Aorta (tissue), 5 donors: Measurements from ENCODE around the gene HBEGF. TPM values are rescaled to one million over a fixed set of nuclear protein-coding genes. Genes with fewer than 3 reads are reported as not detected.

ENCODE experiments used
- ATAC-seq: fragments of 200-7000 bp; cut with Tn5 transposase; one replicate; pipeline ENCODE4 v1.9.1; 2022; ENCODE audit warnings: moderate library complexity; ENCODE audit not compliant: low FRiP score
- DNase-seq, 2 donors: peaks; one replicate each; pipeline ENCODE4 v3.0.0-alpha.2; 2020
- H3K27ac ChIP-seq, 2 donors: one replicate each; pipeline ENCODE4 v1.5.1; 2013; ENCODE audit warnings: low read length in 2 of 2, mild to moderate bottlenecking in 2 of 2, moderate library complexity in 2 of 2, control low read depth in 1 of 2, inconsistent platforms in 1 of 2, low read depth in 1 of 2
- H3K27me3 ChIP-seq, 2 donors: one replicate each; pipeline ENCODE4 v1.6.1; 2013; ENCODE audit warnings: control low read depth in 1 of 2, low read length in 1 of 2, mild to moderate bottlenecking in 1 of 2, moderate library complexity in 1 of 2; ENCODE audit not compliant: insufficient read depth in 2 of 2, control insufficient read depth in 1 of 2
- H3K36me3 ChIP-seq, 2 donors: one replicate each; pipeline ENCODE4 v1.6.1; 2013; ENCODE audit warnings: control low read depth in 1 of 2, low read length in 1 of 2, mild to moderate bottlenecking in 1 of 2; ENCODE audit not compliant: insufficient read depth in 2 of 2, control insufficient read depth in 1 of 2
- H3K4me1 ChIP-seq, 2 donors: one replicate each; pipeline ENCODE4 v1.6.1; 2013; ENCODE audit warnings: low read length in 2 of 2, control low read depth in 1 of 2, mild to moderate bottlenecking in 1 of 2, moderate library complexity in 1 of 2; ENCODE audit not compliant: insufficient read depth in 2 of 2, control insufficient read depth in 1 of 2
- H3K4me3 ChIP-seq, 2 donors: one replicate each; pipeline ENCODE4 v1.5.1; 2013; ENCODE audit warnings: low read length in 2 of 2, control low read depth in 1 of 2, mild to moderate bottlenecking in 1 of 2
- H3K9me3 ChIP-seq: one replicate; pipeline ENCODE4 v1.6.1; 2013; ENCODE audit warnings: mild to moderate bottlenecking, low read length; ENCODE audit not compliant: control insufficient read depth
- WGBS, 2 donors: extraction: QIAGEN DNeasy Blood & Tissue Kit; methylation state at CpG; one replicate each; pipeline ENCODE4 v1.1.7; 2013; 5-methylcytosine and 5-hydroxymethylcytosine counted together
- intact Hi-C, 2 donors: fragments of 100-400 bp; cut with DNase I; formaldehyde crosslinking; loops; one replicate each; pipeline versions ENCODE4 v1.14.2 to v1.15.0; 2022
- long read RNA-seq, 2 donors: library from polyadenylated mRNA; unstranded; transcript quantifications; one replicate each; pipeline ENCODE4 v2.0.0, GENCODE V29; 2020 to 2021
- polyA plus RNA-seq, 2 donors: library from polyadenylated mRNA; stranded (reverse); fragments of 200-250 nt; gene quantifications; one replicate each; pipeline ENCODE4 v1.2.3, GENCODE V29; 2013
- total RNA-seq, 2 donors: library from RNA; stranded (reverse); fragmentation: NEBNext Ultra II Directional; extraction: Animal tissue kit (Norgen Biotek cat#: 25700); gene quantifications; one replicate each; pipeline ENCODE4 v1.2.1, GENCODE V29; 2021
- donor health status: healthy with polysubstance abuse.
- donor health status: Bipolar disorder and iron deficiency.
- donor health status: DM: no; HTN: no; CAD: no.
- donor health status: DM: no; HTN: no; CAD: no.
- donor health status: DM: yes; HTN: yes; CAD: no.

Gene HBEGF, protein sequence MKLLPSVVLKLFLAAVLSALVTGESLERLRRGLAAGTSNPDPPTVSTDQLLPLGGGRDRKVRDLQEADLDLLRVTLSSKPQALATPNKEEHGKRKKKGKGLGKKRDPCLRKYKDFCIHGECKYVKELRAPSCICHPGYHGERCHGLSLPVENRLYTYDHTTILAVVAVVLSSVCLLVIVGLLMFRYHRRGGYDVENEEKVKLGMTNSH
- total RNA-seq (10 to 100 TPM; 14.5 to 30.2 TPM), polyA plus RNA-seq (1 to 10 TPM; 2.0 to 2.3 TPM)
- long read RNA-seq, donor 1, transcript HBEGF-201 (6 exons, 2,386 nt), result major isoform, 41 of 64 reads
- long read RNA-seq, donor 1, partial matches to known transcripts, result 19 of 64 reads
- long read RNA-seq, donor 1, other reads (novel, unspliced or antisense), result 0 of 64 reads
- long read RNA-seq, donor 2, partial matches to known transcripts, result 1 of 4 reads
- long read RNA-seq, donor 2, other reads (novel, unspliced or antisense), result 1 of 4 reads

DNA sequence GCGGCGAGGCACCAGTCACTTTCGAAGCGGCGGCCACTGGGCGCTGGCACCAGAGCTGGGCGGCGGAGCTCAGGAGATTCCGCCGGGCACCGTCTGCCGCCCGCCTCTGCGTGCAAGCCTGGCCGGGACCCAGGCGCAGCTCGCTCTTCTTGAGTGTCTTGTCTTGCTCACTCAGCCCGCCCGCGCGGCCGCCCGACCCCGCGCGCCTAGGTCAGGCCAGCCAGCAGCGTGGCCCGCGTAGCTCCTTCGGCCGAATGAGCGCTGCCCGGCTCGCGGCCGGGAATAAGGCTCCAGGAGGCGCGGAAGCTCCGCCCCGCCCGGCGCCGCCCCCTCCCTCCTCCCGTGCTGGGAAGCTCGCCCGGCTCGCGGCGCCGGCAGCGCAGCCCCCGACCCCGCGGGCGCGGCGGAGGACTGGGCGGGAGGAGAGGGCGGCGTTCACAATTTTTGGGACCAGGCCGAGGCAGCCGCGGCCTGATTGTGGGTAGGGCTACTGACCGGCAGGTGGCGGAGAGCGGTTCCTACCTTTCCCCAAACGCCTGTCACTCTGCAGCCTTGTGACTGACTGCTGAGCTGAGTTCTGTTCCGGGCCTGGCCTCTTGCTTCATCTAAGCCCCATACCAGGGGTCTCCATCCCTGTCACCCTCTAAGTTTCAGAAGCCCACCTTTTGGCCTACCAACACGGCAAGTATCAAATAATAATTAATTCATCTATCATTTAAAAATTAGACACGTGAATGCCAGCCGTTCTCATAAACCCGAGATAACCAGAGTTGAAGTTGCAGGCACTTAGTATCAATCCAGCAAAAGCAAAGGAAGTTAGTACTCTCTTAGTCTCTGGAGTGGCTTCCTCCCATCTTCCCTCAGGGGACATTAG lies at the start of gene HBEGF:
Gene HBEGF, minus strand, starts transcription at position 256 of the 874 bp plus-strand sequence. CDS start 275 bp downstream, outside the sequence.
- Histone ChIP-seq H3K27ac (peak within 1 kb of the TSS in 1 of 2 donors; percentile 44), H3K4me1 (no peaks in the 10 kb centered on the region), H3K4me3 (peak within 1 kb of the TSS; percentile 36 to 56), H3K9me3 (no peaks in the 10 kb centered on the region), H3K36me3 (no peaks in the 10 kb centered on the region), H3K27me3 (no peaks in the 10 kb centered on the region)
- intact Hi-C loops, result loop anchor here in 1 of 2 donors (5.0 kb wide), 1 partner anchor 44 kb away; the partner anchor contains the start of gene PFDN1
- WGBS, 2 donors, result 1% methylated on average over 52 to 72 of the region's 72 CpGs
- DNase-seq, result peak; percentile 87 to 94
- ATAC-seq, result peak; percentile 90

DNA sequence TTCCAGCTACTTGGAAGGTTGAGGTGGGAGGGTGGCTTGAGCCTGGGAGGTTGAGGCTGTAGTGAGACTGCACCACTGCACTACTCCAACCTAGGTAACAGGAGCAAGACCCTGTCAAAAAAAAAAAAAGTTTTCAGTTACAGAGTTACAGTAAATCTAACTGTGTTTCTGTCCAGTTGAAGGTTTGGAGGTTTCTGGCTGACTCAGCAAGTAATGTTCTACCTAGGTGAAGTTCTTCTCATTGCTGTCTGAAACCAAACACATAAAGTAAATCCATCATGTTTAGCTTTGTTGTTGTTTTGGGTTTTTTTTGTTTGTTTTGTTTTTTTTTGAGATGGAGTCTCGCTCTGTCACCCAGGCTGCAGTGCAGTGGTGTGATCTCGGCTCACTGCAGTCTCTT lies 47.3 kb upstream of the HBEGF start:
- intact Hi-C loops, result no loop called here
- Histone ChIP-seq H3K27me3 (no peaks in the 10 kb centered on the region), H3K4me3 (no peak overlapping the region), H3K27ac (no peak overlapping the region), H3K4me1 (no peaks in the 10 kb centered on the region), H3K9me3 (no peaks in the 10 kb centered on the region), H3K36me3 (no peaks in the 10 kb centered on the region)
- WGBS, 2 donors, result 97 to 98% methylated on average over 2 of the region's 2 CpGs
- ATAC-seq, result no peak
- DNase-seq, result no peak

DNA sequence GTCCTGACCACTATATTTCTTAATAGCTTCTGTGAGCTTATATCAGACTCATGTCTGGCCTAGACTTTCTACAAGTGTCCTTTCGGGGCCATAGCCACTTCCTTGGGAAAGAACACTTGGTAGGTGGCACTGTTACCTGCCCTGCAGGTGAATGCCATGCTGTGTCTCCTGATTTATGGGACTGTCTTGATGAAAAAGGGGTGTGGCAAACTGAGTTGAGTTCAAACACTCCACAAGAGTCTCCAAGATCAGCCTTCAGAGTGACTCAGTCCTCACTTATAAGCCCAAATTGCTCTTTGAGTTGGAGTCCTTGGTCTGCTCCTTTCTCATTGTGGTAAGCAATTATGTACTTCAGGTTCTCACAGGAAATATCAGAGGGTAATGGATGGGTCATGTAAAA lies 45.3 kb upstream of the HBEGF start:
- H3K27ac ChIP-seq, result no peak overlapping the region
- WGBS, 2 donors, result 90 to 93% methylated on average over 1 of the region's 1 CpG
- intact Hi-C loops, result no loop called here
- H3K27me3 ChIP-seq, result no peaks in the 10 kb centered on the region
- no peaks in the 10 kb centered on the region for H3K9me3 ChIP-seq
- DNase-seq (no peak), ATAC-seq (no peak)
- no peaks in the 10 kb centered on the region for H3K36me3 ChIP-seq
- H3K4me1 ChIP-seq, result no peaks in the 10 kb centered on the region
- no peak overlapping the region for H3K4me3 ChIP-seq

DNA sequence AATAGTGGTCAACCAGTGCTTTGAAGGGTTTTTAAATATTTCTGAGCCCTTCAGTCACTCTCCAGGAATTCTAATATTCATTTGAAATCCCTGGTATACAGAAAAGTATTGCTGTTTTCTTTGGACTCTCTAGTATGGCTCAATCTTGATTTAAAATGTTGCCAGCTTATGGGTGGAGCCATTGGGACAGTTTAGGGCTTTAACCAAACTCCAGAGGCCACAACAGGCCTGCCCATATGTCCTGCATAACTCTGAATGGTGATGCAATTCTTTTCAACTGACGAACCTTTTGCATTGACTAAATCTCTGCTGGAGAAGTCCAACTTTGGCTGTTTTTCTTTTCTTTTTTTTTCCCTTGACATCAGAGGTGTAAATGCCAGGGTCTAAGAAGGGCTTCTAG lies 44.9 kb upstream of the HBEGF start:
- no peaks in the 10 kb centered on the region for H3K36me3 ChIP-seq
- intact Hi-C loops, result no loop called here
- no peak overlapping the region for H3K4me3 ChIP-seq
- no peak overlapping the region for H3K27ac ChIP-seq
- H3K27me3 ChIP-seq, result no peaks in the 10 kb centered on the region
- ATAC-seq (no peak), DNase-seq (no peak)
- no peaks in the 10 kb centered on the region for H3K9me3 ChIP-seq
- WGBS, 2 donors, result 49 to 73% methylated on average over 1 of the region's 1 CpG
- H3K4me1 ChIP-seq, result no peaks in the 10 kb centered on the region

DNA sequence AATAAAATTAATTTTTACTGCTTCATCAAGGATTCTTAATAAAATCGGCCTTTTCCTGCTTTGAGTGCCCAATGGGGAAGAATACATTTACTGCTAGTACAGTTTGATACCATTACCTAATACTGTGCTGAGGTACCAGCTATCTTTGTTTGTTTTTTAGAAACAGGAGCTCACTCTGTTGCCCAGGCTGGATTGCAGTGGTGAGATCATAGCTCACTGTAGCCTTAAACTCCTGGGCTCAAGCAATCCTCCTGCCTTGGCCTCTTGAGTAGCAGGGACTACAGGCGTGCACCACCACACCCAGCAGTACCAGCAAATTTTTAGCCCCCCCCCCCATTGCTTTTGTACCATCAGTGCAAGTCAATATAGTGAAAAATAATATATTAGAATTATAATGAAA lies 41.6 kb upstream of the HBEGF start:
- 91 to 96% methylated on average over 2 of the region's 2 CpGs for WGBS, 2 donors
- intact Hi-C loops, result no loop called here
- Histone ChIP-seq H3K4me1 (no peaks in the 10 kb centered on the region), H3K36me3 (no peaks in the 10 kb centered on the region), H3K9me3 (no peaks in the 10 kb centered on the region), H3K27ac (no peak overlapping the region), H3K27me3 (no peaks in the 10 kb centered on the region), H3K4me3 (no peak overlapping the region)
- DNase-seq, result no peak
- ATAC-seq, result no peak

DNA sequence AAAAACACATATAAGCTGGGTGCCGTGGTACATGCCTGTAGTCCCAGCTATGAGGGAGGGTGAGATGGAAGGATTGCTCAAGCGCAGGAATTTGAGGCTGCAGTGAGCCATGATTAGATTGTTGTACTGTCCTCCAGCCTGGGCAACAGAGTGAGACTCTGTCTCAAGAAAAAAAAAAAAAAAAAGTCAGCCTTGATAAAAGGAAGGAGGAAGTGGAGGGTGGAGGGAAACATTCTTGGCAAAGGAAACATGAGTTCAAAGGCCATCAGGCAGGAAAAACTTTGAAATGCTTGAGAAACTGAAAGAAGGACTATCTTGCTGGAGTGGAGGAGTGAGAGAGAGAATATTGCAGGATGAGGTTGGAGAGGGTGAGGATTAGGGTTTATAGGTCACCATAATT lies 36.9 kb upstream of the HBEGF start:
- intact Hi-C loops, result no loop called here
- H3K27me3 ChIP-seq, result no peaks in the 10 kb centered on the region
- H3K27ac ChIP-seq, result no peak overlapping the region
- no peak overlapping the region for H3K4me3 ChIP-seq
- H3K9me3 ChIP-seq, result no peaks in the 10 kb centered on the region
- 79 to 85% methylated on average over 2 of the region's 2 CpGs for WGBS, 2 donors
- no peaks in the 10 kb centered on the region for H3K4me1 ChIP-seq
- H3K36me3 ChIP-seq, result no peaks in the 10 kb centered on the region
- no peak for ATAC-seq
- no peak for DNase-seq

DNA sequence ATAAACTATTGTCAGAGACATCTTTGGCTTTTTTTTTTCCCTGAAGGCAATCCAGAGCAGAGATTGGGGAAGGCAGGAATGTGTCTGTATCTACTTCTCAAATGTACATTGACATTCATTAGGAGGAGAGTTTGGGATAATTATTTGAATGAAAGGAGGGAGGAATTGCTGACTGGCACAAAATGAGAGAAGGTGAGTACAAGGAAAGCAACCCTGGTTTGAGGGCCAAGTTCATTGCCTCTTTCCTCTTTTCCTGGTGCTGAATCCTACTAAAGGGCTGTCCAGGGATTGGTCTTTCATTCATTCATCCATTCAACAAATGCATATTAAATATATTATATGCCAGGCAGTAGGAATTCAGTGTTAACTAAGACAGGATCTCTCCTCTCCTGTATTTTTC lies 36.5 kb upstream of the HBEGF start:
- H3K4me1 ChIP-seq, result no peaks in the 10 kb centered on the region
- intact Hi-C loops, result no loop called here
- H3K27me3 ChIP-seq, result no peaks in the 10 kb centered on the region
- H3K27ac ChIP-seq, result no peak overlapping the region
- no peaks in the 10 kb centered on the region for H3K9me3 ChIP-seq
- ATAC-seq (no peak), DNase-seq (no peak)
- H3K4me3 ChIP-seq, result no peak overlapping the region
- no peaks in the 10 kb centered on the region for H3K36me3 ChIP-seq

DNA sequence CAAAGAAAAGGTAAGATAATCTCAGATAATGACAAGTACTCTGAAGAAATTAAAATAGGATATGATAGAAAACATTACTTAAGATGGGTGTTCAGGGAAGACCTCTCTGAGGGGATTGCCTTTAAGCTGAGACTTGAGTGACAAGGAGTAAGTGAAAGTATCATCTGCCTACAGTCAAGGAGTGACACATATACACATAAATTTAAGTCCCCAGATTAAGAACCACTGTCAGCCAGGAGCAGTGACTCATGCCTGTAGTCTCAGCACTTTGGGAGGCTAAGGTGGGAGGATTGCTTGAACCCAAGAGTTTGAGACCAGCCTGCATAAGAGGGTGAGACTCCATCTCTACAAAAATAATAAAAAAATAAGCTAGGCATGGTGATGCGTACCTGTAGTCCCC lies 35.6 kb upstream of the HBEGF start:
- no peaks in the 10 kb centered on the region for H3K36me3 ChIP-seq
- no peaks in the 10 kb centered on the region for H3K27me3 ChIP-seq
- no peak overlapping the region for H3K27ac ChIP-seq
- intact Hi-C loops, result no loop called here
- 72 to 88% methylated on average over 1 of the region's 1 CpG for WGBS, 2 donors
- no peak for DNase-seq
- no peaks in the 10 kb centered on the region for H3K4me1 ChIP-seq
- H3K9me3 ChIP-seq, result no peaks in the 10 kb centered on the region
- no peak for ATAC-seq
- H3K4me3 ChIP-seq, result no peak overlapping the region
